LNCAP (cell line): ENCODE measurements around the gene SLC2A6.

Experiments used
- TF ChIP-seq, protein P1 (sequence below): fragments of 450-650 bp; IDR thresholded peaks from 2 replicates; pipeline ENCODE4 v1.5.1; 2017; ENCODE audit warnings: mild to moderate bottlenecking

Gene SLC2A6

GRCh38 chr9:133458643-133459312, 20.1 kb downstream of the SLC2A6 start:
- TF ChIP-seq, protein P1, sequence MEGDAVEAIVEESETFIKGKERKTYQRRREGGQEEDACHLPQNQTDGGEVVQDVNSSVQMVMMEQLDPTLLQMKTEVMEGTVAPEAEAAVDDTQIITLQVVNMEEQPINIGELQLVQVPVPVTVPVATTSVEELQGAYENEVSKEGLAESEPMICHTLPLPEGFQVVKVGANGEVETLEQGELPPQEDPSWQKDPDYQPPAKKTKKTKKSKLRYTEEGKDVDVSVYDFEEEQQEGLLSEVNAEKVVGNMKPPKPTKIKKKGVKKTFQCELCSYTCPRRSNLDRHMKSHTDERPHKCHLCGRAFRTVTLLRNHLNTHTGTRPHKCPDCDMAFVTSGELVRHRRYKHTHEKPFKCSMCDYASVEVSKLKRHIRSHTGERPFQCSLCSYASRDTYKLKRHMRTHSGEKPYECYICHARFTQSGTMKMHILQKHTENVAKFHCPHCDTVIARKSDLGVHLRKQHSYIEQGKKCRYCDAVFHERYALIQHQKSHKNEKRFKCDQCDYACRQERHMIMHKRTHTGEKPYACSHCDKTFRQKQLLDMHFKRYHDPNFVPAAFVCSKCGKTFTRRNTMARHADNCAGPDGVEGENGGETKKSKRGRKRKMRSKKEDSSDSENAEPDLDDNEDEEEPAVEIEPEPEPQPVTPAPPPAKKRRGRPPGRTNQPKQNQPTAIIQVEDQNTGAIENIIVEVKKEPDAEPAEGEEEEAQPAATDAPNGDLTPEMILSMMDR, result no peak

GRCh38 chr9:133457748-133458147, 21.2 kb downstream of the SLC2A6 start:
- TF ChIP-seq, protein P1, result no peak

DNA sequence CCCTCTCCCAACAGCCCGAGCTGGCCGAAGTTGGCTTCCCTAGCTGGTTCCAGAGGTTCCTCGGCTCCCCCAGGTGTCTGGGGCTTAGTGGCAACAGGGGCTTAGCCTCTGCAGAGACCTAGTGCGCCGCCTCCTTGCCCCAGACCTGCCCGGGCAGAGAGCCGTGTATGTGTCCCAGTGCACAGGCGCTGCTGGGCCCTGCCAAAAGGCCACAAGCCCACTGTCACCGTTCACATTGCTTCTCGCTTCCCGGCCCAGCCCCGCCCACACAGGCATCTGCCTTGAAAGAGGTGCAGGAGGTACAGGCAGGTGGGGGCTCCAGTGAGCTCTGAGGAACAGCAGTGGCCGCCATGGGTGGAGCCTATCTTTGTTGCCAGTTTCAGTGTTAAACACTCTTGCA, 21.7 kb downstream of the SLC2A6 start:
- TF ChIP-seq, protein P1, result no peak

GRCh38 chr9:133456409-133456808, 22.5 kb downstream of the SLC2A6 start:
- TF ChIP-seq, protein P1, result no peak

GRCh38 chr9:133455936-133456335, 23.0 kb downstream of the SLC2A6 start:
- TF ChIP-seq, protein P1, result no peak

GRCh38 chr9:133454943-133455673, 23.8 kb downstream of the SLC2A6 start:
- TF ChIP-seq, protein P1, result no peak

- TF ChIP-seq, protein P1, result no peak
Measured at GRCh38 chr9:133454325-133454724, 24.6 kb downstream of the SLC2A6 start.
